ENCODE data around the gene ATIC.

The ATIC gene

GRCh38 chr2:215338883-215339679 lies 27.2 kb downstream of the ATIC start:
- no peaks in the 10 kb centered on the region for H3K9me3 ChIP-seq (ENCODE audit: control insufficient read depth in 1 of 2, low read length in 2 of 2)
- no peak overlapping the region for H3K27ac ChIP-seq (ENCODE audit: low read depth, low read length)
- no peak overlapping the region for H3K9ac ChIP-seq (ENCODE audit: low read depth in 1 of 2, low read length in 2 of 2)
- H3K4me1 ChIP-seq (ENCODE audit: control insufficient read depth in 1 of 2, insufficient read depth in 2 of 2, low read length in 2 of 2): no peaks in the 10 kb centered on the region
- H3K36me3 ChIP-seq (ENCODE audit: control insufficient read depth in 1 of 2, insufficient read depth in 2 of 2, low read length in 2 of 2): peaks cover 29 to 55% of the 10 kb centered on the region in 2 donors
- H3K4me3 ChIP-seq (ENCODE audit: low read depth in 1 of 2, low read length in 2 of 2): no peak overlapping the region
- no peaks in the 10 kb centered on the region for H3K27me3 ChIP-seq (ENCODE audit: control insufficient read depth in 1 of 2, insufficient read depth in 2 of 2, low read length in 2 of 2)

GRCh38 chr2:215347878-215348277 lies 36.0 kb downstream of the ATIC start:
- H3K4me3 ChIP-seq (ENCODE audit: low read depth in 1 of 2, low read length in 2 of 2): no peak overlapping the region
- H3K4me1 ChIP-seq (ENCODE audit: control insufficient read depth in 1 of 2, insufficient read depth in 2 of 2, low read length in 2 of 2): no peaks in the 10 kb centered on the region
- H3K9me3 ChIP-seq (ENCODE audit: control insufficient read depth in 1 of 2, low read length in 2 of 2): no peaks in the 10 kb centered on the region
- H3K27me3 ChIP-seq (ENCODE audit: control insufficient read depth in 1 of 2, insufficient read depth in 2 of 2, low read length in 2 of 2): no peaks in the 10 kb centered on the region
- H3K36me3 ChIP-seq (ENCODE audit: control insufficient read depth in 1 of 2, insufficient read depth in 2 of 2, low read length in 2 of 2): peaks cover 32 to 58% of the 10 kb centered on the region in 2 donors
- H3K27ac ChIP-seq (ENCODE audit: low read depth, low read length): no peak overlapping the region
- no peak overlapping the region for H3K9ac ChIP-seq (ENCODE audit: low read depth in 1 of 2, low read length in 2 of 2)

- Histone ChIP-seq H3K4me3 (ENCODE audit: low read depth in 1 of 2, low read length in 2 of 2) (no peak overlapping the region), H3K36me3 (ENCODE audit: control insufficient read depth in 1 of 2, insufficient read depth in 2 of 2, low read length in 2 of 2) (peaks cover 10 to 23% of the 10 kb centered on the region in 2 donors), H3K27me3 (ENCODE audit: control insufficient read depth in 1 of 2, insufficient read depth in 2 of 2, low read length in 2 of 2) (no peaks in the 10 kb centered on the region), H3K9ac (ENCODE audit: low read depth in 1 of 2, low read length in 2 of 2) (no peak overlapping the region), H3K4me1 (ENCODE audit: control insufficient read depth in 1 of 2, insufficient read depth in 2 of 2, low read length in 2 of 2) (no peaks in the 10 kb centered on the region), H3K9me3 (ENCODE audit: control insufficient read depth in 1 of 2, low read length in 2 of 2) (no peaks in the 10 kb centered on the region), H3K27ac (ENCODE audit: low read depth, low read length) (no peak overlapping the region)
Observed at GRCh38 chr2:215352602-215353001, 40.7 kb downstream of the ATIC start.

- Histone ChIP-seq H3K27ac (ENCODE audit: low read depth, low read length) (no peak overlapping the region), H3K36me3 (ENCODE audit: control insufficient read depth in 1 of 2, insufficient read depth in 2 of 2, low read length in 2 of 2) (peaks cover 0 to 11% of the 10 kb centered on the region in 2 donors), H3K9me3 (ENCODE audit: control insufficient read depth in 1 of 2, low read length in 2 of 2) (no peaks in the 10 kb centered on the region), H3K4me1 (ENCODE audit: control insufficient read depth in 1 of 2, insufficient read depth in 2 of 2, low read length in 2 of 2) (no peaks in the 10 kb centered on the region), H3K9ac (ENCODE audit: low read depth in 1 of 2, low read length in 2 of 2) (no peak overlapping the region), H3K4me3 (ENCODE audit: low read depth in 1 of 2, low read length in 2 of 2) (no peak overlapping the region), H3K27me3 (ENCODE audit: control insufficient read depth in 1 of 2, insufficient read depth in 2 of 2, low read length in 2 of 2) (no peaks in the 10 kb centered on the region)
Observed at GRCh38 chr2:215354771-215355695, 43.2 kb downstream of the ATIC start.

- Histone ChIP-seq H3K4me3 (ENCODE audit: low read depth in 1 of 2, low read length in 2 of 2) (no peak overlapping the region), H3K4me1 (ENCODE audit: control insufficient read depth in 1 of 2, insufficient read depth in 2 of 2, low read length in 2 of 2) (no peaks in the 10 kb centered on the region), H3K9me3 (ENCODE audit: control insufficient read depth in 1 of 2, low read length in 2 of 2) (no peaks in the 10 kb centered on the region), H3K36me3 (ENCODE audit: control insufficient read depth in 1 of 2, insufficient read depth in 2 of 2, low read length in 2 of 2) (peaks cover 0 to 4% of the 10 kb centered on the region in 2 donors), H3K27me3 (ENCODE audit: control insufficient read depth in 1 of 2, insufficient read depth in 2 of 2, low read length in 2 of 2) (no peaks in the 10 kb centered on the region), H3K27ac (ENCODE audit: low read depth, low read length) (no peak overlapping the region), H3K9ac (ENCODE audit: low read depth in 1 of 2, low read length in 2 of 2) (no peak overlapping the region)
Observed at GRCh38 chr2:215355801-215356200, 43.9 kb downstream of the ATIC start.

GRCh38 chr2:215356334-215356947 lies 44.6 kb downstream of the ATIC start:
- Histone ChIP-seq H3K27ac (ENCODE audit: low read depth, low read length) (no peak overlapping the region), H3K4me3 (ENCODE audit: low read depth in 1 of 2, low read length in 2 of 2) (no peak overlapping the region), H3K4me1 (ENCODE audit: control insufficient read depth in 1 of 2, insufficient read depth in 2 of 2, low read length in 2 of 2) (no peaks in the 10 kb centered on the region), H3K36me3 (ENCODE audit: control insufficient read depth in 1 of 2, insufficient read depth in 2 of 2, low read length in 2 of 2) (peaks cover 0 to 3% of the 10 kb centered on the region in 2 donors), H3K9me3 (ENCODE audit: control insufficient read depth in 1 of 2, low read length in 2 of 2) (no peaks in the 10 kb centered on the region), H3K27me3 (ENCODE audit: control insufficient read depth in 1 of 2, insufficient read depth in 2 of 2, low read length in 2 of 2) (no peaks in the 10 kb centered on the region), H3K9ac (ENCODE audit: low read depth in 1 of 2, low read length in 2 of 2) (no peak overlapping the region)

- H3K9ac ChIP-seq (ENCODE audit: low read depth in 1 of 2, low read length in 2 of 2): no peak overlapping the region
- no peaks in the 10 kb centered on the region for H3K9me3 ChIP-seq (ENCODE audit: control insufficient read depth in 1 of 2, low read length in 2 of 2)
- no peak overlapping the region for H3K4me3 ChIP-seq (ENCODE audit: low read depth in 1 of 2, low read length in 2 of 2)
- H3K4me1 ChIP-seq (ENCODE audit: control insufficient read depth in 1 of 2, insufficient read depth in 2 of 2, low read length in 2 of 2): no peaks in the 10 kb centered on the region
- H3K36me3 ChIP-seq (ENCODE audit: control insufficient read depth in 1 of 2, insufficient read depth in 2 of 2, low read length in 2 of 2): peaks cover 0 to 3% of the 10 kb centered on the region in 2 donors
- H3K27ac ChIP-seq (ENCODE audit: low read depth, low read length): no peak overlapping the region
- H3K27me3 ChIP-seq (ENCODE audit: control insufficient read depth in 1 of 2, insufficient read depth in 2 of 2, low read length in 2 of 2): no peaks in the 10 kb centered on the region
Observed at GRCh38 chr2:215356948-215357461, 45.1 kb downstream of the ATIC start.

GRCh38 chr2:215357660-215358059 lies 45.8 kb downstream of the ATIC start:
- H3K9ac ChIP-seq (ENCODE audit: low read depth in 1 of 2, low read length in 2 of 2): no peak overlapping the region
- no peaks in the 10 kb centered on the region for H3K4me1 ChIP-seq (ENCODE audit: control insufficient read depth in 1 of 2, insufficient read depth in 2 of 2, low read length in 2 of 2)
- no peaks in the 10 kb centered on the region for H3K9me3 ChIP-seq (ENCODE audit: control insufficient read depth in 1 of 2, low read length in 2 of 2)
- H3K4me3 ChIP-seq (ENCODE audit: low read depth in 1 of 2, low read length in 2 of 2): no peak overlapping the region
- no peaks in the 10 kb centered on the region for H3K27me3 ChIP-seq (ENCODE audit: control insufficient read depth in 1 of 2, insufficient read depth in 2 of 2, low read length in 2 of 2)
- peaks cover 2 to 7% of the 10 kb centered on the region in 2 donors for H3K36me3 ChIP-seq (ENCODE audit: control insufficient read depth in 1 of 2, insufficient read depth in 2 of 2, low read length in 2 of 2)
- H3K27ac ChIP-seq (ENCODE audit: low read depth, low read length): no peak overlapping the region

- peaks cover 3 to 8% of the 10 kb centered on the region in 2 donors for H3K36me3 ChIP-seq (ENCODE audit: control insufficient read depth in 1 of 2, insufficient read depth in 2 of 2, low read length in 2 of 2)
- H3K27ac ChIP-seq (ENCODE audit: low read depth, low read length): no peak overlapping the region
- H3K27me3 ChIP-seq (ENCODE audit: control insufficient read depth in 1 of 2, insufficient read depth in 2 of 2, low read length in 2 of 2): no peaks in the 10 kb centered on the region
- H3K4me3 ChIP-seq (ENCODE audit: low read depth in 1 of 2, low read length in 2 of 2): no peak overlapping the region
- H3K4me1 ChIP-seq (ENCODE audit: control insufficient read depth in 1 of 2, insufficient read depth in 2 of 2, low read length in 2 of 2): no peaks in the 10 kb centered on the region
- no peak overlapping the region for H3K9ac ChIP-seq (ENCODE audit: low read depth in 1 of 2, low read length in 2 of 2)
- H3K9me3 ChIP-seq (ENCODE audit: control insufficient read depth in 1 of 2, low read length in 2 of 2): no peaks in the 10 kb centered on the region
Observed at GRCh38 chr2:215358312-215358845, 46.5 kb downstream of the ATIC start.
